HG03442 (cell line): ENCODE data around the gene CYP4F3.
"Not testable (repeated sequence)": the region's sequence is repeated elsewhere in the genome, so short reads cannot be mapped to it uniquely, and the experiment has no call there.

Experiments
- ATAC-seq: cut with Tn5 transposase; IDR thresholded peaks from one replicate; pipeline ENCODE4 v1.9.1; 2021; ENCODE audit warnings: mild to moderate bottlenecking, moderate library complexity; ENCODE audit not compliant: unreplicated experiment

Gene CYP4F3

GRCh38 chr19:15640294-15640903 lies at the start of gene CYP4F3:
CYP4F3 (plus strand) TSS chr19:15640897; CDS start chr19:15641416, 519 bp downstream.
- ATAC-seq: no peak

GRCh38 chr19:15591796-15592195 lies 48.9 kb upstream of the CYP4F3 start:
- no peak for ATAC-seq

GRCh38 chr19:15592506-15592905 lies 48.2 kb upstream of the CYP4F3 start:
- not testable (repeated sequence) for ATAC-seq

GRCh38 chr19:15593766-15594165 lies 46.9 kb upstream of the CYP4F3 start:
- not testable (repeated sequence) for ATAC-seq

GRCh38 chr19:15595069-15595468 lies 45.6 kb upstream of the CYP4F3 start:
- no peak for ATAC-seq

GRCh38 chr19:15607978-15608925 lies 32.4 kb upstream of the CYP4F3 start:
- not testable (repeated sequence) for ATAC-seq

GRCh38 chr19:15609261-15609660 lies 31.4 kb upstream of the CYP4F3 start:
- ATAC-seq: no peak

GRCh38 chr19:15612342-15612741 lies 28.4 kb upstream of the CYP4F3 start:
- ATAC-seq: no peak

- ATAC-seq: no peak
Measured at GRCh38 chr19:15613338-15613737, 27.4 kb upstream of the CYP4F3 start.

- ATAC-seq: no peak
Measured at GRCh38 chr19:15614507-15615379, 26.0 kb upstream of the CYP4F3 start, which contains the start of gene CYP4F8. CYP4F8 (plus strand) TSS chr19:15615218; CDS start chr19:15615617, 399 bp downstream.

GRCh38 chr19:15615526-15615925 lies 25.2 kb upstream of the CYP4F3 start:
- ATAC-seq: no peak

GRCh38 chr19:15616183-15616582 lies 24.5 kb upstream of the CYP4F3 start:
- ATAC-seq: no peak

GRCh38 chr19:15616627-15617270 lies 23.9 kb upstream of the CYP4F3 start:
- no peak for ATAC-seq

GRCh38 chr19:15618321-15618720 lies 22.4 kb upstream of the CYP4F3 start:
- ATAC-seq: no peak

GRCh38 chr19:15621801-15622200 lies 18.9 kb upstream of the CYP4F3 start:
- ATAC-seq: no peak

- no peak for ATAC-seq
Measured at GRCh38 chr19:15622991-15623390, 17.7 kb upstream of the CYP4F3 start.

- ATAC-seq: no peak
Measured at GRCh38 chr19:15623711-15624318, 16.9 kb upstream of the CYP4F3 start.

- no peak for ATAC-seq
Measured at GRCh38 chr19:15628236-15629002, 12.3 kb upstream of the CYP4F3 start.
